ENCODE results near the gene LRP4.
A peak's percentile ranks its signal among the peaks of the same experiment; 100 is the strongest.

The LRP4 gene

GRCh38 chr11:46845440-46845739, 73.0 kb downstream of the LRP4 start:
- H3K27ac ChIP-seq, result peak overlapping the region; percentile 76

GRCh38 chr11:46840116-46840515, 78.2 kb downstream of the LRP4 start:
- no peak for TF ChIP-seq CTCF (conservative IDR thresholded peaks at IDR 0.05)
- no peak overlapping the region for H3K27ac ChIP-seq

More at GRCh38 chr11:46845440-46845739, 73.0 kb downstream of the LRP4 start:
- TF ChIP-seq CTCF (conservative IDR thresholded peaks at IDR 0.05), result no peak

- H3K27ac ChIP-seq, result no peak overlapping the region; the same call in 1 of the 2 replicates
- no peak for TF ChIP-seq CTCF (conservative IDR thresholded peaks at IDR 0.05)
Measured at GRCh38 chr11:46838501-46838900, 79.8 kb downstream of the LRP4 start.

- no peak for TF ChIP-seq CTCF (conservative IDR thresholded peaks at IDR 0.05)
- H3K27ac ChIP-seq, result peak overlapping the region; percentile 34; the same call in 1 of the 2 replicates
Measured at GRCh38 chr11:46837860-46838259, 80.5 kb downstream of the LRP4 start.

GRCh38 chr11:46836870-46837269, 81.5 kb downstream of the LRP4 start:
- TF ChIP-seq CTCF (conservative IDR thresholded peaks at IDR 0.05), result no peak
- H3K27ac ChIP-seq, result peak overlapping the region; percentile 34; the same call in 1 of the 2 replicates

GRCh38 chr11:46836431-46836830, 81.9 kb downstream of the LRP4 start:
- no peak overlapping the region; the same call in 1 of the 2 replicates for H3K27ac ChIP-seq
- no peak for TF ChIP-seq CTCF (conservative IDR thresholded peaks at IDR 0.05)

- TF ChIP-seq CTCF (conservative IDR thresholded peaks at IDR 0.05), result no peak
- no peak overlapping the region for H3K27ac ChIP-seq
Measured at GRCh38 chr11:46835897-46836296, 82.5 kb downstream of the LRP4 start.

- TF ChIP-seq CTCF (conservative IDR thresholded peaks at IDR 0.05), result no peak
- no peak overlapping the region for H3K27ac ChIP-seq
Measured at GRCh38 chr11:46834821-46835220, 83.5 kb downstream of the LRP4 start.
